HepG2 (cell line): ENCODE measurements around the gene PRKACA. TPM values are rescaled to one million over a fixed set of nuclear protein-coding genes. Genes with fewer than 3 reads are reported as not detected.
A peak's percentile ranks its signal among the peaks of the same experiment; 100 is the strongest.

Source experiments
- CHD2 ChIP-seq: IDR thresholded peaks from 2 replicates; pipeline ENCODE4 v1.6.1; 2011; ENCODE audit warnings: low read depth, low read length, improper control_type of control experiment
- FOXJ3 ChIP-seq: sonication (generic); formaldehyde crosslinking; IDR thresholded peaks from 2 replicates; pipeline ENCODE4 v1.4.0; 2020; ENCODE audit warnings: missing genetic modification reagents, mild to moderate bottlenecking, borderline replicate concordance
- SALL1 ChIP-seq: sonication (generic); formaldehyde crosslinking; IDR thresholded peaks from 2 replicates; pipeline ENCODE4 v1.8.0; 2022; ENCODE audit warnings: mild to moderate bottlenecking, missing genetic modification reagents
- SMYD3 ChIP-seq: sonication (generic); formaldehyde crosslinking; IDR thresholded peaks from 2 replicates; pipeline ENCODE4 v1.8.1; 2023; ENCODE audit warnings: mild to moderate bottlenecking, missing genetic modification reagents
- SP4 ChIP-seq: sonication (generic); formaldehyde crosslinking; IDR thresholded peaks from 2 replicates; pipeline ENCODE4 v1.8.1; 2023; ENCODE audit warnings: mild to moderate bottlenecking, missing genetic modification reagents
- ZC3H13 ChIP-seq: sonication (generic); formaldehyde crosslinking; IDR thresholded peaks from 2 replicates; pipeline ENCODE4 v1.8.1; 2023; ENCODE audit warnings: mild to moderate bottlenecking, missing genetic modification reagents, moderate library complexity
- ZNF296 ChIP-seq: sonication (generic); formaldehyde crosslinking; conservative IDR thresholded peaks from 2 replicates; pipeline ENCODE4 v1.5.0; 2020; ENCODE audit warnings: mild to moderate bottlenecking, missing genetic modification reagents
- ZNF326 ChIP-seq: sonication (generic); formaldehyde crosslinking; IDR thresholded peaks from 2 replicates; pipeline ENCODE4 v1.4.0; 2020; ENCODE audit warnings: missing genetic modification reagents, borderline replicate concordance
- ZNF564 ChIP-seq: sonication (generic); formaldehyde crosslinking; IDR thresholded peaks from 2 replicates; pipeline ENCODE4 v1.8.1; 2023; ENCODE audit warnings: mild to moderate bottlenecking, missing genetic modification reagents
- ZNF878 ChIP-seq: sonication (generic); formaldehyde crosslinking; IDR thresholded peaks from 2 replicates; pipeline ENCODE4 v1.8.1; 2023; ENCODE audit warnings: mild to moderate bottlenecking, missing genetic modification reagents, moderate library complexity
- ZNF883 ChIP-seq: sonication (generic); formaldehyde crosslinking; IDR thresholded peaks from 2 replicates; pipeline ENCODE4 v1.5.1; 2020; ENCODE audit warnings: mild to moderate bottlenecking, missing genetic modification reagents; ENCODE audit errors: not compliant biosample characterization
- polyA plus RNA-seq, 8 experiments: library from polyadenylated mRNA; depleted of rRNA in 3 of 8; stranded (reverse) in 7 of 8; unstranded in 1 of 8; fragments of >200 nt; fragmentation: Illumina TruSeq in 4 of 8; extraction: Trizol in 4 of 8; gene quantifications; 2 replicates each; pipeline versions ENCODE4 v1.2.1 to v1.2.3, GENCODE V29; 2011 to 2016; ENCODE audit warnings: low read depth in 4 of 8, missing spikeins in 1 of 8, mixed read lengths in 1 of 8; ENCODE audit not compliant: insufficient read depth in 1 of 8
- total RNA-seq, 5 experiments: library from RNA; depleted of rRNA; stranded (reverse); fragments of >200 nt; fragmentation: Illumina TruSeq; extraction: Trizol; gene quantifications; 2 replicates each; pipeline ENCODE4 v1.2.3, GENCODE V29; 2016; ENCODE audit warnings: low read depth in 1 of 5
- TF ChIP-seq, protein P1 (sequence below): sonication (generic); formaldehyde crosslinking; IDR thresholded peaks from 2 replicates; pipeline ENCODE4 v1.5.0; 2020; ENCODE audit warnings: mild to moderate bottlenecking, missing genetic modification reagents, borderline replicate concordance
- TF ChIP-seq, protein P2 (sequence below): IDR thresholded peaks from 2 replicates; pipeline ENCODE4 v1.4.0; 2020; ENCODE audit warnings: mild to moderate bottlenecking, missing genetic modification reagents
- TF ChIP-seq, protein P3 (sequence below): sonication (generic); formaldehyde crosslinking; IDR thresholded peaks from 2 replicates; pipeline ENCODE4 v1.5.1; 2020; ENCODE audit warnings: missing genetic modification reagents, mild to moderate bottlenecking, borderline replicate concordance
- TF ChIP-seq, protein P4 (sequence below): sonication (generic); formaldehyde crosslinking; IDR thresholded peaks from 2 replicates; pipeline ENCODE4 v1.4.0; 2020; ENCODE audit warnings: missing genetic modification reagents, borderline replicate concordance

PRKACA gene
- total and polyA plus RNA-seq, 2 of the 13 experiments (the other 11 are each of a cell fraction or from before 2014, with no cell fraction given) = 11.0 to 18.2 TPM

DNA sequence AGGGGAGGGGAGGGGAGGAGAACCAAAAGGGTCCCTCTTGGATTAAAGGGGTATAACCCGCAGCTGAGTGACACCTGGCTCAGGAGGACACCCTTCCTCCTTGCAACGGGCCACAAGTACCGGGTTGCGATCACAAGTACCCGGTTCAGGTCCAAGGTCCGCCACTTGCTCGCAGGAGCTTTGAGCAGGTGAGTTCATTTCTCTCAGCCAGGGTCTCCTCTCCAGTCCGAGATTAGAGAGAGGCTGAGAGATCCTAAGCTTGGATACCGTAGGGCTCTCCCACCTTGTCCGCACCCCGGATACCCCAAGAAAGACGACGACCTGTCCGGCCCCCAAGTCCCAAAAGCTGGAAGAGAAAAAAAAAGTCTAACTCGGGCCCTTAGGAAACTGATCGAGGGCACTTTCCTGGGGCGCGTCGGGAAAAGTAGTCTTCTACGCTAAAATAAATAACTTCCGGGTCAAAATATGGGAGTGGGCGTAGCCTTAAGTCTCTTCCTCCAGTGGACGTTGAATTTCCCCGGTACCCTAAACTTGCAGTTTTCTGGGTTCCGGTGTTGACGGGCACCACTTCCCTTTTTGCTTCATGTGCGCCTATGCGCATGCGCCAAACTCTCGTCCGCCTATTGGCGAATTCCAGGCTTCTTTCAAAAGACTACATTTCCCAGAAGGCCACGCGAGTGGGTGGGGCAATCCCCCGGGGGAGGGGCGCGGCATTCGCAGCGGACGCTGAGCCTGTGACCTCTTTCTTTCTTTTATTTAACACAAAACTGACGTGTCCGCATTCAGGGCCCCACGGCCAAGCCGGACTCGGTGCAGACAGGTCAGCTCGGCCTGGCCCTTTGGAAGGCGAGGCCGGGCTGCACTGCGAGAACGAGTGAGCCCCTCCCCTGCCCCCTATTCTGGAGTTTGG, 36.4 kb downstream of the PRKACA start (continued):
- TF ChIP-seq ZNF878 (CRISPR knock-in tag) (0 out of 2 replicates have a peak, but pooled peaks have one; percentile 37), ZNF564 (CRISPR knock-in tag) (peak; percentile 80), ZNF883 (CRISPR knock-in tag) (no peak), ZC3H13 (CRISPR knock-in tag) (peak; percentile 83; the same call in 1 of the 2 replicates), SALL1 (CRISPR knock-in tag) (peak; percentile 47; the same call in 1 of the 2 replicates), SP4 (CRISPR knock-in tag) (peak; percentile 80), SMYD3 (CRISPR knock-in tag) (no peak), ZNF326 (CRISPR knock-in tag) (peak; percentile 63; the same call in 1 of the 2 replicates), CHD2 (peak; percentile 9; the same call in 1 of the 2 replicates), ZNF296 (no peak), FOXJ3 (CRISPR knock-in tag) (no peak)
- TF ChIP-seq, protein P1, sequence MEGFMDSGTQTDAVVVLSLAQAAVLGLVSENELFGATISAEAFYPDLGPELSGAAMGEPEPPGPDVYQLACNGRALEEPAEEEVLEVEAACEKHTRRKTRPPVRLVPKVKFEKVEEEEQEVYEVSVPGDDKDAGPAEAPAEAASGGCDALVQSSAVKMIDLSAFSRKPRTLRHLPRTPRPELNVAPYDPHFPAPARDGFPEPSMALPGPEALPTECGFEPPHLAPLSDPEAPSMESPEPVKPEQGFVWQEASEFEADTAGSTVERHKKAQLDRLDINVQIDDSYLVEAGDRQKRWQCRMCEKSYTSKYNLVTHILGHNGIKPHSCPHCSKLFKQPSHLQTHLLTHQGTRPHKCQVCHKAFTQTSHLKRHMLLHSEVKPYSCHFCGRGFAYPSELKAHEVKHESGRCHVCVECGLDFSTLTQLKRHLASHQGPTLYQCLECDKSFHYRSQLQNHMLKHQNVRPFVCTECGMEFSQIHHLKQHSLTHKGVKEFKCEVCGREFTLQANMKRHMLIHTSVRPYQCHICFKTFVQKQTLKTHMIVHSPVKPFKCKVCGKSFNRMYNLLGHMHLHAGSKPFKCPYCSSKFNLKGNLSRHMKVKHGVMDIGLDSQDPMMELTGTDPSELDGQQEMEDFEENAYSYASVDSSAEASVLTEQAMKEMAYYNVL (CRISPR knock-in tag) = 0 out of 2 replicates have a peak, but pooled peaks have one; percentile 38
- TF ChIP-seq, protein P2, sequence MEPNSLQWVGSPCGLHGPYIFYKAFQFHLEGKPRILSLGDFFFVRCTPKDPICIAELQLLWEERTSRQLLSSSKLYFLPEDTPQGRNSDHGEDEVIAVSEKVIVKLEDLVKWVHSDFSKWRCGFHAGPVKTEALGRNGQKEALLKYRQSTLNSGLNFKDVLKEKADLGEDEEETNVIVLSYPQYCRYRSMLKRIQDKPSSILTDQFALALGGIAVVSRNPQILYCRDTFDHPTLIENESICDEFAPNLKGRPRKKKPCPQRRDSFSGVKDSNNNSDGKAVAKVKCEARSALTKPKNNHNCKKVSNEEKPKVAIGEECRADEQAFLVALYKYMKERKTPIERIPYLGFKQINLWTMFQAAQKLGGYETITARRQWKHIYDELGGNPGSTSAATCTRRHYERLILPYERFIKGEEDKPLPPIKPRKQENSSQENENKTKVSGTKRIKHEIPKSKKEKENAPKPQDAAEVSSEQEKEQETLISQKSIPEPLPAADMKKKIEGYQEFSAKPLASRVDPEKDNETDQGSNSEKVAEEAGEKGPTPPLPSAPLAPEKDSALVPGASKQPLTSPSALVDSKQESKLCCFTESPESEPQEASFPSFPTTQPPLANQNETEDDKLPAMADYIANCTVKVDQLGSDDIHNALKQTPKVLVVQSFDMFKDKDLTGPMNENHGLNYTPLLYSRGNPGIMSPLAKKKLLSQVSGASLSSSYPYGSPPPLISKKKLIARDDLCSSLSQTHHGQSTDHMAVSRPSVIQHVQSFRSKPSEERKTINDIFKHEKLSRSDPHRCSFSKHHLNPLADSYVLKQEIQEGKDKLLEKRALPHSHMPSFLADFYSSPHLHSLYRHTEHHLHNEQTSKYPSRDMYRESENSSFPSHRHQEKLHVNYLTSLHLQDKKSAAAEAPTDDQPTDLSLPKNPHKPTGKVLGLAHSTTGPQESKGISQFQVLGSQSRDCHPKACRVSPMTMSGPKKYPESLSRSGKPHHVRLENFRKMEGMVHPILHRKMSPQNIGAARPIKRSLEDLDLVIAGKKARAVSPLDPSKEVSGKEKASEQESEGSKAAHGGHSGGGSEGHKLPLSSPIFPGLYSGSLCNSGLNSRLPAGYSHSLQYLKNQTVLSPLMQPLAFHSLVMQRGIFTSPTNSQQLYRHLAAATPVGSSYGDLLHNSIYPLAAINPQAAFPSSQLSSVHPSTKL (CRISPR knock-in tag) = peak; percentile 13; the same call in 1 of the 2 replicates
- TF ChIP-seq, protein P3, sequence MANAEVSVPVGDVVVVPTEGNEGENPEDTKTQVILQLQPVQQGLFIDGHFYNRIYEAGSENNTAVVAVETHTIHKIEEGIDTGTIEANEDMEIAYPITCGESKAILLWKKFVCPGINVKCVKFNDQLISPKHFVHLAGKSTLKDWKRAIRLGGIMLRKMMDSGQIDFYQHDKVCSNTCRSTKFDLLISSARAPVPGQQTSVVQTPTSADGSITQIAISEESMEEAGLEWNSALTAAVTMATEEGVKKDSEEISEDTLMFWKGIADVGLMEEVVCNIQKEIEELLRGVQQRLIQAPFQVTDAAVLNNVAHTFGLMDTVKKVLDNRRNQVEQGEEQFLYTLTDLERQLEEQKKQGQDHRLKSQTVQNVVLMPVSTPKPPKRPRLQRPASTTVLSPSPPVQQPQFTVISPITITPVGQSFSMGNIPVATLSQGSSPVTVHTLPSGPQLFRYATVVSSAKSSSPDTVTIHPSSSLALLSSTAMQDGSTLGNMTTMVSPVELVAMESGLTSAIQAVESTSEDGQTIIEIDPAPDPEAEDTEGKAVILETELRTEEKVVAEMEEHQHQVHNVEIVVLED (CRISPR knock-in tag) = peak; percentile 83
- TF ChIP-seq, protein P4, sequence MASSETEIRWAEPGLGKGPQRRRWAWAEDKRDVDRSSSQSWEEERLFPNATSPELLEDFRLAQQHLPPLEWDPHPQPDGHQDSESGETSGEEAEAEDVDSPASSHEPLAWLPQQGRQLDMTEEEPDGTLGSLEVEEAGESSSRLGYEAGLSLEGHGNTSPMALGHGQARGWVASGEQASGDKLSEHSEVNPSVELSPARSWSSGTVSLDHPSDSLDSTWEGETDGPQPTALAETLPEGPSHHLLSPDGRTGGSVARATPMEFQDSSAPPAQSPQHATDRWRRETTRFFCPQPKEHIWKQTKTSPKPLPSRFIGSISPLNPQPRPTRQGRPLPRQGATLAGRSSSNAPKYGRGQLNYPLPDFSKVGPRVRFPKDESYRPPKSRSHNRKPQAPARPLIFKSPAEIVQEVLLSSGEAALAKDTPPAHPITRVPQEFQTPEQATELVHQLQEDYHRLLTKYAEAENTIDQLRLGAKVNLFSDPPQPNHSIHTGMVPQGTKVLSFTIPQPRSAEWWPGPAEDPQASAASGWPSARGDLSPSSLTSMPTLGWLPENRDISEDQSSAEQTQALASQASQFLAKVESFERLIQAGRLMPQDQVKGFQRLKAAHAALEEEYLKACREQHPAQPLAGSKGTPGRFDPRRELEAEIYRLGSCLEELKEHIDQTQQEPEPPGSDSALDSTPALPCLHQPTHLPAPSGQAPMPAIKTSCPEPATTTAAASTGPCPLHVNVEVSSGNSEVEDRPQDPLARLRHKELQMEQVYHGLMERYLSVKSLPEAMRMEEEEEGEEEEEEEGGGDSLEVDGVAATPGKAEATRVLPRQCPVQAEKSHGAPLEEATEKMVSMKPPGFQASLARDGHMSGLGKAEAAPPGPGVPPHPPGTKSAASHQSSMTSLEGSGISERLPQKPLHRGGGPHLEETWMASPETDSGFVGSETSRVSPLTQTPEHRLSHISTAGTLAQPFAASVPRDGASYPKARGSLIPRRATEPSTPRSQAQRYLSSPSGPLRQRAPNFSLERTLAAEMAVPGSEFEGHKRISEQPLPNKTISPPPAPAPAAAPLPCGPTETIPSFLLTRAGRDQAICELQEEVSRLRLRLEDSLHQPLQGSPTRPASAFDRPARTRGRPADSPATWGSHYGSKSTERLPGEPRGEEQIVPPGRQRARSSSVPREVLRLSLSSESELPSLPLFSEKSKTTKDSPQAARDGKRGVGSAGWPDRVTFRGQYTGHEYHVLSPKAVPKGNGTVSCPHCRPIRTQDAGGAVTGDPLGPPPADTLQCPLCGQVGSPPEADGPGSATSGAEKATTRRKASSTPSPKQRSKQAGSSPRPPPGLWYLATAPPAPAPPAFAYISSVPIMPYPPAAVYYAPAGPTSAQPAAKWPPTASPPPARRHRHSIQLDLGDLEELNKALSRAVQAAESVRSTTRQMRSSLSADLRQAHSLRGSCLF (CRISPR knock-in tag) = no peak
